OCI-LY3 (cell line): Measurements from ENCODE around the gene CA6.

Source experiments
- H2AFZ ChIP-seq: fragments of 200-600, 300-600 bp; shearing (Covaris generic); 2 replicates; pipeline ENCODE4 v1.6.0; 2014; ENCODE audit warnings: antibody characterized with exemption, low read depth, low read length
- H3K27ac ChIP-seq: fragments of 200-600, 300-600 bp; sonication (generic); 2 replicates; pipeline ENCODE4 v1.5.1; 2014; ENCODE audit warnings: mild to moderate bottlenecking, low read length, moderate library complexity, mixed read lengths
- H3K27me3 ChIP-seq: fragments of 200-600, 300-600 bp; sonication (generic); 2 replicates; pipeline ENCODE4 v1.6.1; 2014; ENCODE audit warnings: low read depth, low read length, mixed read lengths
- H3K36me3 ChIP-seq: fragments of 200-600, 300-600 bp; sonication (generic); replicated peaks from 2 replicates; pipeline ENCODE3; 2014; ENCODE audit warnings: low read depth, low read length, mixed read lengths
- H3K4me1 ChIP-seq: fragments of 300-600, 200-600 bp; sonication (generic); 2 replicates; pipeline ENCODE4 v1.6.1; 2014; ENCODE audit warnings: low read length, mixed read lengths
- H3K4me2 ChIP-seq: fragments of 200-600, 300-600 bp; sonication (generic); 2 replicates; pipeline ENCODE4 v1.6.1; 2014; ENCODE audit warnings: low read length, mixed read lengths
- H3K4me3 ChIP-seq: fragments of 300-600, 200-600 bp; sonication (generic); 2 replicates; pipeline ENCODE4 v1.5.1; 2014; ENCODE audit warnings: antibody characterized with exemption, mild to moderate bottlenecking, low read length, moderate library complexity
- H3K79me2 ChIP-seq: fragments of 300-600, 200-600 bp; shearing (Covaris generic); 2 replicates; pipeline ENCODE4 v1.6.1; 2014; ENCODE audit warnings: mild to moderate bottlenecking, low read length, mixed read lengths
- H3K9ac ChIP-seq: fragments of 300-600, 200-600 bp; shearing (Covaris generic); 2 replicates; pipeline ENCODE4 v1.6.0; 2014; ENCODE audit warnings: mild to moderate bottlenecking, low read length, moderate library complexity
- H3K9me3 ChIP-seq: fragments of 200-600, 300-600 bp; shearing (Covaris generic); 2 replicates; pipeline ENCODE4 v1.6.1; 2014; ENCODE audit warnings: low read length, mixed read lengths; ENCODE audit not compliant: insufficient read depth
- H4K20me1 ChIP-seq: fragments of 200-600, 300-600 bp; sonication (generic); 2 replicates; pipeline ENCODE4 v1.6.1; 2016; ENCODE audit warnings: low read length, mixed read lengths; ENCODE audit not compliant: insufficient read depth
- CTCF ChIP-seq: fragments of 200-600, 300-600 bp; sonication (generic); IDR thresholded peaks from 2 replicates; pipeline ENCODE4 v1.5.1; 2014; ENCODE audit warnings: antibody characterized with exemption, low read length, low read depth
- EZH2phosphoT487 ChIP-seq: fragments of 200-600 bp; shearing (Covaris generic); IDR thresholded peaks from 2 replicates; pipeline ENCODE4 v1.6.1; 2018; ENCODE audit warnings: antibody characterized with exemption, mixed run types, low read depth

Gene CA6

GRCh38 chr1:9022773-9023172 is 77.1 kb downstream of the CA6 start:
- H3K4me2 ChIP-seq: no peak overlapping the region
- H3K36me3 ChIP-seq: no peaks in the 10 kb centered on the region
- H3K27me3 ChIP-seq: no peaks in the 10 kb centered on the region
- H3K9me3 ChIP-seq: no peaks in the 10 kb centered on the region
- H4K20me1 ChIP-seq: no peaks in the 10 kb centered on the region
- no peak overlapping the region for H3K27ac ChIP-seq
- no peak for TF ChIP-seq EZH2phosphoT487
- TF ChIP-seq CTCF: no peak
- no peaks in the 10 kb centered on the region for H3K4me1 ChIP-seq
- no peak overlapping the region for H3K9ac ChIP-seq
- no peaks in the 10 kb centered on the region for H3K79me2 ChIP-seq
- no peak overlapping the region for H3K4me3 ChIP-seq
- no peak overlapping the region for H2AFZ ChIP-seq
